Stimulated activated CD8-positive, alpha-beta memory T cell treated with anti-CD3 and anti-CD28 coated beads, Interleukin-7, amount 100 ng/mL, for 1 hour (primary cell): Measurements from ENCODE around the gene SLC39A11.
"Not testable (repeated sequence)": the region's sequence is repeated elsewhere in the genome, so short reads cannot be mapped to it uniquely, and the experiment has no call there.

Source experiments
- DNase-seq, 2 donors: peaks; one replicate each; pipeline ENCODE4 v3.0.0-alpha.2; 2020; ENCODE audit warnings: low read depth in 2 of 2

Gene SLC39A11

DNA sequence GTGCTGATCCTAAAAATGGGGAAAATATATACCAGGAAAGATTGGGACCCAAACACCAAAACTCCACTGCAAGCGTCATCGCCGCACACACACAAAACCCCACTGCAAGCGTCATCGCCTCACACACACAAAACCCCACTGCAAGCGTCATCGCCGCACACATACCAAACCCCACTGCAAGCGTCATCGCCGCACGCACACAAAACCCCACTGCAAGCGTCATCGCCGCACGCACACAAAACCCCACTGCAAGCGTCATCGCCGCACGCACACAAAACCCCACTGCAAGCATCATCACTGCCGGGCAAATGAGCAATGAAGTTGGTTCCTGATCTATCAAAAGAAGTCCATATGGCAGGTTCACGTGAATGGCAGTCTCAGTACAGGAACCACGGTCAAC, 144.4 kb downstream of the SLC39A11 start:
- no peak for DNase-seq

- DNase-seq, result no peak
Observed at GRCh38 chr17:72947475-72947874, 145.0 kb downstream of the SLC39A11 start.

GRCh38 chr17:72946696-72947095, 145.8 kb downstream of the SLC39A11 start:
- no peak for DNase-seq

DNA sequence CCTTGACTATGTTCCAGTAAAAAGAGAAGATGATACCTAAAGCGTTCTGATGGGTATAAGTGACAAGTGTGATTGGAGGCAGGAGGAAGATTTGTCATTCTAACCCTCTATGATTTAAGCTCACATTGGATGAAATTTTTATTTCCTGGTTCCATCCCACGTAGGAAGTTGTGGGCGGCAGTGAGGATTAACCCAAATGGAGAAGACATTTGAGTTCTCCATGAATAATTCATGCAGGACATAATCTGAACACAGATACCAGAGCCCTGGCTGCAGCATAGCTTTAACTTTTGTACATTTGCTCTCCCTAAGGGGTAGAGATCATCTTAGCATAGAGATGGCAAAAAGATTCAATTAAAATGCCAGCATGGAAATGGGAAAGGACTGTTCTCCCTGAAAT, 146.3 kb downstream of the SLC39A11 start:
- no peak for DNase-seq

- DNase-seq, result no peak
Observed at GRCh38 chr17:72945473-72945872, 147.0 kb downstream of the SLC39A11 start.

- no peak for DNase-seq
Observed at GRCh38 chr17:72943826-72944689, 148.4 kb downstream of the SLC39A11 start.

- DNase-seq, result no peak
Observed at GRCh38 chr17:72942579-72942978, 149.9 kb downstream of the SLC39A11 start.

- no peak for DNase-seq
Observed at GRCh38 chr17:72940496-72940895, 152.0 kb downstream of the SLC39A11 start.

DNA sequence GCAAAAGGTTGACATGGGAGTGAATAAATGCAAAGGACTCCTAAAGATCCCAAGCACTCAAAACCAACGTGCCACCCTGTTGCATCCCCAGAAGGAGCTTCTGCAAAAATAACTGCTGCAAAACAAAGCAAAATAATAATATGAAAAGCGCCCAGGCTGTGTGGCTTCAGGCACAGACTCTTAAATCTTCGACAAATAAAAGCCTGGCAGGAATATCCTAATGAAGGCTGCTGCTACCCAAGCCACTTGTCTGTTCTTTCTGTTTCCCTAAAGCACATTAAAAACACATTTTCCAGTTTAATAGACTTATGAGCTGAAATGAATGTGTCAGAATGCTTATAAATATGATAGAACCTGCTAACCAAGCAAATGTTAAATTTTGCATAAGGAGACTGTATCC, 154.0 kb downstream of the SLC39A11 start:
- DNase-seq, result no peak

GRCh38 chr17:72937707-72938106, 154.8 kb downstream of the SLC39A11 start:
- DNase-seq, result no peak

DNA sequence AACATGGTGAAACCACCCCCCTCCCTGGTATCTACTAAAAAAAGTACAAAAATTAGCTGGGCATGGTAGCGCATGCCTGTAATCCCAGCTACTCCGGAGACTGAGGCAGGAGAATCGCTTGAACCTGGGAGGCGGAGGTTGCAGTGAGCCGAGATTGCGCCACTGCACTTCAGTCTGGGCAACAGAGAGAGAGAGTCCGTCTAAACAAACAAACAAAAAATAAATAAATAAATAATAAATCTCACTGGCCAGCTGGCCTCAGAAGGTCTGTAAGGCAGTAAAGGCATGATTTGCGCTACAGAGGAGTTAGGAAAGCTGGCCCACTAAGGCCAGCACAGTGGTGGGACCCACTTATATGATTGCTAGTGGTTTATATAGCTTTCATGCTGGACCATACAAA, 155.2 kb downstream of the SLC39A11 start:
- not testable (repeated sequence) for DNase-seq

GRCh38 chr17:72935984-72936383, 156.5 kb downstream of the SLC39A11 start:
- DNase-seq, result no peak

DNA sequence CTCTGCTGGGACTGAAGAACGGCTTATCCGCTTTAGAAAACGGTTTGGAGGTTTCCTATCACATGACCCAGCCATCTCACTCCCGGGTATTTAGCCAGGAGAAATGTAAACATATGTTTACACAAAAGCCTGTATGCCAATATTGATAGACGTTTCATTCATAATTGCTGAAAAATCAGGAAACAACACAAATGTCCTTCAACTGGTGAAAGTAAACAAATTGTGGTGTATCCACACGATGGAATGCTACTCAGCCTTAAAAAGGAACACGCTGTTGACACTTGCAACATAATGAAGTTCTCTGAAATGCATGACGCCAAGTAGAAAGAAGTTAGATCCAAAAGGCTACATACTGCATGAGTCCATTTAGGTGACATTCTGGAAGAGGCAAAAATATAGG, 157.6 kb downstream of the SLC39A11 start:
- no peak for DNase-seq

DNA sequence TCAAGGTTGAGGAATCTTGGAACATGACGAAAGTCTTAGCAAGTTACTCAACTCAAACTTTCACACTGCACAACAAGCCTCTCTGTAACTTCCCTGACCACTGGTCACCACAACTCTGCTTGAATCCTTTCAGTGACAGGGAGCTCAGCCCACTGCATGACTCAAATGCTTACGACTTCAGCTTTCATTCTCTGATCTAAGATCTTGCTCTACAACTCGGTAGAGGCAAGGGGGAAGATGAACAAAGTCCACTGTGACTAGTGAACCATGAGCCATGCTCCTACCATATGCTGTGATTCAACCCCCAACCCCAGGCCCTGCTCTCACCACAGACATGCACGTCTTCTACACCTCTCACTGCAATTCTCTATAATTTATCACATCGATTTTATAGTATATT, 160.9 kb downstream of the SLC39A11 start:
- DNase-seq, result no peak

GRCh38 chr17:72931163-72931562, 161.3 kb downstream of the SLC39A11 start:
- no peak for DNase-seq

GRCh38 chr17:72930031-72930430, 162.5 kb downstream of the SLC39A11 start:
- DNase-seq, result no peak

DNA sequence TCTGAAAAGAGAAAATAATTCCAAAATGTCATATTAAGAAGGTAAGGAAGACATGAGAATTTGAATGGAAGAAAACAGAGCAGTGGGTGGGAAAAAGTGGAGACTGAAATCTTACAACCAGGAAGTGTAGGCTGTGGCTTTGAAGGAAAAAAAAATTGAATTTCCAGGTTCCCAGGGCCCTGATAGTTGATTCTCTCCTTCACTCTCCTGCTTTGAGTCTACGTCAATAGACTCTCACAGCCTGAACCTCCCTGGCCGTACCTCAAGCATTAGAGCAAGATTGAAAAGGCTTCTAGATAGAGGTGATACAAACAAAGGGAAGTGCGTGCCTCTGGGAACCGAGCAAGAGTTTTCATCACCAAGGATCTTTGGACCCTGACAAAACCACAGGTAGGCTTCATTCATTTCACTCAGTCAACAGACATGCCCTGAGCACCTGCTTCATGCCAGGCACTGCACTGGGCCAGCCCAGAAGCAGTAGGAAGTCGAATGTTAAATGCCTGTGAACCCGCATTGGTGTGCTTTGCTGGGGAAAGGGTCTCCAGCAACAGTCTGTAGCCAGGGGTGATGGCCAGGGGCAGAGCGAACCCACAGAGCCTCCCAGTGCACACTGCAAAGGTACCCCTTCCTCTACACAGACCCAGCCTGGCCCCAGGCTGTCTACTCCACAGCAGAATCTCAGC, 163.9 kb downstream of the SLC39A11 start:
- no peak for DNase-seq

DNA sequence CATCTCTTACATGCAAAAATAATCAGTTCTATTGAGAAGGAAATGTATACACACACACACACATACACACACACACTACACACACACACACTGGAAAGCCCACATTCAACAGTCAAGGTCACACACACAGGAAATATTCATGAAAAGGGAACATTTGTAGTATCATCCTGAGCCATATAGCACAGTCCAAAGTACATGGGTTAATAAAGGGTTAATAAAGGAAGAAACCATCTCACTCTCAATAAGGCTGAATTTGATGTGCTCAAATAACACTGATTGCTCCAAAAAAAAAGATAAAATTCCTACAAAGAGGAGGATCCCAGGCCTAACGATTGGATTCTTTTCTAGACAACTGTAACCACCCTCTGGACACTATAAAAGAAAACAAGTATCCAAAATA, 164.7 kb downstream of the SLC39A11 start:
- DNase-seq, result no peak

GRCh38 chr17:72927146-72927545, 165.3 kb downstream of the SLC39A11 start:
- no peak for DNase-seq

- no peak for DNase-seq
Observed at GRCh38 chr17:72926171-72926570, 166.3 kb downstream of the SLC39A11 start.

- DNase-seq, result no peak
Observed at GRCh38 chr17:72924196-72924595, 168.3 kb downstream of the SLC39A11 start.

DNA sequence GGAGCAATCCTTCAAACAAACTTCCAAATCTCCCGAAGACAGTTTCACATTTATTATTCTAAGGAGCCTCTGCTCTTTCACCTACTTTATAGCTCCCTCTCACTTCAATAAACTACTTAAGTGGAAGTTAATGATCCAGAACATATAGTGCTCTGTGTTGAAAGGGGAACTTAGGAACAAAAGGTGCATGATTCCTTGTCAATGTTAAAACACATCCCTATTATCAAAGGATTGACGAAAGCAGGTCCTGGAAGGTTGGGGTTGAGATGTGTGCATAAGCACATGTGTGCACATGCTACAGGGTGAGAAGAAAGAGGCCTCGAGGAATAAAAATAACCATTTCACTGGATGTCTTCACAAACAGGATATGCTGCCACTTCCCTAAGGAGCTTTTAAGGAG, 170.3 kb downstream of the SLC39A11 start:
- no peak for DNase-seq

GRCh38 chr17:72921347-72922054, 171.0 kb downstream of the SLC39A11 start:
- no peak for DNase-seq
